Measurements from ENCODE around the gene PXDN.

PXDN gene

GRCh38 chr2:1660656-1661640 is 83.4 kb downstream of the PXDN start:
- FAIRE-seq = no peak

- FAIRE-seq = no peak
These were observed 84.3 kb downstream of the PXDN start for GRCh38 chr2:1659951-1660565.

GRCh38 chr2:1658394-1659151 is 85.7 kb downstream of the PXDN start:
- FAIRE-seq = no peak

- FAIRE-seq = no peak
These were observed 87.1 kb downstream of the PXDN start for GRCh38 chr2:1656961-1657841.

GRCh38 chr2:1656326-1656960 is 87.9 kb downstream of the PXDN start:
- no peak for FAIRE-seq

- no peak for FAIRE-seq
These were observed 88.9 kb downstream of the PXDN start for GRCh38 chr2:1655461-1655860.

- no peak for FAIRE-seq
These were observed 89.5 kb downstream of the PXDN start for GRCh38 chr2:1654696-1655374.

GRCh38 chr2:1653956-1654695 is 90.2 kb downstream of the PXDN start:
- FAIRE-seq = no peak

GRCh38 chr2:1652034-1652790 is 92.1 kb downstream of the PXDN start:
- no peak for FAIRE-seq

- no peak for FAIRE-seq
These were observed 92.9 kb downstream of the PXDN start for GRCh38 chr2:1651121-1652033.

- FAIRE-seq = no peak
These were observed 94.0 kb downstream of the PXDN start for GRCh38 chr2:1650085-1650872.

GRCh38 chr2:1649103-1650084 is 94.9 kb downstream of the PXDN start:
- FAIRE-seq = no peak

- FAIRE-seq = no peak
These were observed 95.8 kb downstream of the PXDN start for GRCh38 chr2:1648241-1649102.

GRCh38 chr2:1647417-1648240 is 96.7 kb downstream of the PXDN start:
- FAIRE-seq = no peak
